HepG2 (cell line): ENCODE measurements around the gene ADI1. TPM values are rescaled to one million over a fixed set of nuclear protein-coding genes. Genes with fewer than 3 reads are reported as not detected.

Source experiments
- CREB3 ChIP-seq: sonication (generic); formaldehyde crosslinking; IDR thresholded peaks from 2 replicates; pipeline ENCODE4 v1.5.0; 2020; ENCODE audit warnings: missing genetic modification reagents
- CTCF ChIP-seq: sonication (generic); formaldehyde crosslinking; IDR thresholded peaks from 2 replicates; pipeline ENCODE4 v1.5.0; 2020; ENCODE audit warnings: mild to moderate bottlenecking, missing genetic modification reagents, moderate library complexity
- NCOA1 ChIP-seq: sonication (generic); formaldehyde crosslinking; IDR thresholded peaks from 2 replicates; pipeline ENCODE4 v1.9.0; 2021; ENCODE audit warnings: missing genetic modification reagents
- PRPF4 ChIP-seq: fragments of 200-400 bp; formaldehyde crosslinking; IDR thresholded peaks from 2 replicates; pipeline ENCODE4 v1.6.1; 2016; ENCODE audit warnings: low read length, low read depth; ENCODE audit not compliant: poor library complexity, severe bottlenecking
- TFAP4 ChIP-seq: sonication (generic); IDR thresholded peaks from 2 replicates; pipeline ENCODE4 v1.6.1; 2016; ENCODE audit warnings: low read depth, borderline replicate concordance
- THAP11 ChIP-seq: IDR thresholded peaks from 2 replicates; pipeline ENCODE4 v1.6.1; 2016; ENCODE audit warnings: missing biosample characterization, missing genetic modification reagents
- ZNF142 ChIP-seq: sonication (generic); formaldehyde crosslinking; IDR thresholded peaks from 2 replicates; pipeline ENCODE4 v1.4.0; 2020; ENCODE audit warnings: missing genetic modification reagents
- ZNF318 ChIP-seq: sonication (generic); formaldehyde crosslinking; IDR thresholded peaks from 2 replicates; pipeline ENCODE4 v1.4.0; 2020; ENCODE audit warnings: mild to moderate bottlenecking, missing genetic modification reagents
- ZNF720 ChIP-seq: sonication (generic); formaldehyde crosslinking; IDR thresholded peaks from 2 replicates; pipeline ENCODE4 v1.4.0; 2020; ENCODE audit warnings: missing genetic modification reagents
- polyA plus RNA-seq, 8 experiments: library from polyadenylated mRNA; depleted of rRNA in 3 of 8; stranded (reverse) in 7 of 8; unstranded in 1 of 8; fragments of >200 nt; fragmentation: Illumina TruSeq in 4 of 8; extraction: Trizol in 4 of 8; gene quantifications; 2 replicates each; pipeline versions ENCODE4 v1.2.1 to v1.2.3, GENCODE V29; 2011 to 2016; ENCODE audit warnings: low read depth in 4 of 8, missing spikeins in 1 of 8, mixed read lengths in 1 of 8; ENCODE audit not compliant: insufficient read depth in 1 of 8
- total RNA-seq, 5 experiments: library from RNA; depleted of rRNA; stranded (reverse); fragments of >200 nt; fragmentation: Illumina TruSeq; extraction: Trizol; gene quantifications; 2 replicates each; pipeline ENCODE4 v1.2.3, GENCODE V29; 2016; ENCODE audit warnings: low read depth in 1 of 5

ADI1 gene
- total and polyA plus RNA-seq, 2 of the 13 experiments (the other 11 are each of a cell fraction or from before 2014, with no cell fraction given): 28.7 to 123 TPM

- TF ChIP-seq CREB3 (CRISPR knock-in tag) (no peak), PRPF4 (no peak), THAP11 (CRISPR knock-in tag) (peak; percentile 70; the same call in 1 of the 2 replicates), ZNF142 (no peak), ZNF318 (CRISPR knock-in tag) (0 out of 2 replicates have a peak, but pooled peaks have one; percentile 35), ZNF720 (no peak), TFAP4 (peak; percentile 49; the same call in 1 of the 2 replicates), NCOA1 (CRISPR knock-in tag) (peak; percentile 25; the same call in 1 of the 2 replicates), CTCF (CRISPR knock-in tag) (peak; percentile 59)
Measured at GRCh38 chr2:3492951-3493614, 26.2 kb downstream of the ADI1 start (continued).
